DOHH2 (cell line): ENCODE results near the gene DCAF15.
"Not testable (repeated sequence)": the region's sequence is repeated elsewhere in the genome, so short reads cannot be mapped to it uniquely, and the experiment has no call there.

ENCODE experiments used
- H3F3A ChIP-seq: fragments of 200-600 bp; sonication (generic), shearing (Covaris generic); 2 replicates; pipeline ENCODE4 v1.6.0; 2016; ENCODE audit warnings: antibody characterized with exemption, mild to moderate bottlenecking; ENCODE audit not compliant: control insufficient read depth, insufficient read depth
- H3K27ac ChIP-seq: fragments of 200-600 bp; sonication (generic); 2 replicates; pipeline ENCODE4 v1.5.1; 2014; ENCODE audit warnings: low read depth, mild to moderate bottlenecking, low read length, moderate library complexity
- H3K27me3 ChIP-seq: fragments of 200-600 bp; sonication (generic); 2 replicates; pipeline ENCODE4 v1.6.1; 2014; ENCODE audit warnings: mild to moderate bottlenecking, low read length, mixed read lengths; ENCODE audit not compliant: control insufficient read depth
- H3K36me3 ChIP-seq: fragments of 200-600 bp; sonication (generic); 2 replicates; pipeline ENCODE4 v1.6.1; 2014; ENCODE audit warnings: mild to moderate bottlenecking, low read length, moderate library complexity, mixed read lengths; ENCODE audit not compliant: control insufficient read depth
- H3K4me1 ChIP-seq: fragments of 200-600 bp; sonication (generic); 2 replicates; pipeline ENCODE4 v1.6.1; 2014; ENCODE audit warnings: mild to moderate bottlenecking, low read length, mixed read lengths; ENCODE audit not compliant: control insufficient read depth
- H3K4me2 ChIP-seq: fragments of 200-600 bp; sonication (generic); 2 replicates; pipeline ENCODE4 v1.6.0; 2014; ENCODE audit warnings: mild to moderate bottlenecking, low read length, moderate library complexity
- H3K4me3 ChIP-seq: fragments of 200-600 bp; sonication (generic); 2 replicates; pipeline ENCODE4 v1.5.1; 2014; ENCODE audit warnings: mild to moderate bottlenecking, low read length, mixed read lengths
- H3K79me2 ChIP-seq: fragments of 200-600 bp; sonication (generic); 2 replicates; pipeline ENCODE4 v1.6.1; 2014; ENCODE audit warnings: mild to moderate bottlenecking, low read length, mixed read lengths; ENCODE audit not compliant: control insufficient read depth
- H3K9me2 ChIP-seq: fragments of 200-600 bp; sonication (generic); replicated peaks from 2 replicates; pipeline ENCODE4 v1.6.1; 2014; ENCODE audit warnings: mild to moderate bottlenecking, low read length, mixed read lengths; ENCODE audit not compliant: control insufficient read depth
- H3K9me3 ChIP-seq: fragments of 200-600 bp; sonication (generic); 2 replicates; pipeline ENCODE4 v1.6.1; 2014; ENCODE audit warnings: antibody characterized with exemption, low read length, mixed read lengths; ENCODE audit not compliant: control insufficient read depth, insufficient read depth
- H4K20me1 ChIP-seq: fragments of 200-600 bp; sonication (generic); 2 replicates; pipeline ENCODE4 v1.6.0; 2014; ENCODE audit warnings: low read depth, mild to moderate bottlenecking, antibody characterized with exemption, low read length, moderate library complexity; ENCODE audit not compliant: control insufficient read depth, insufficient read depth
- CTCF ChIP-seq: fragments of 200-600 bp; sonication (generic); IDR thresholded peaks from one replicate; pipeline ENCODE4 v1.5.1; 2014; ENCODE audit warnings: antibody characterized with exemption, mild to moderate bottlenecking, low read depth, low read length; ENCODE audit not compliant: poor library complexity, severe bottlenecking
- EZH2phosphoT487 ChIP-seq: fragments of 200-600 bp; sonication (generic); IDR thresholded peaks from 2 replicates; pipeline ENCODE4 v1.6.1; 2017; ENCODE audit warnings: borderline replicate concordance, mild to moderate bottlenecking, antibody characterized with exemption, low read length, moderate library complexity, mixed read lengths

The DCAF15 gene

GRCh38 chr19:13965926-13966683 lies 13.8 kb downstream of the DCAF15 start:
- TF ChIP-seq EZH2phosphoT487 (no peak), CTCF (no peak)
- Histone ChIP-seq H4K20me1 (no peaks in the 10 kb centered on the region), H3K4me1 (no peaks in the 10 kb centered on the region)

GRCh38 chr19:13966684-13967128 lies 14.4 kb downstream of the DCAF15 start:
- peaks cover 32% of the 10 kb centered on the region for H3K36me3 ChIP-seq
- H3K9me2 ChIP-seq, result no peaks in the 10 kb centered on the region
- no peaks in the 10 kb centered on the region for H3K9me3 ChIP-seq
- H3K79me2 ChIP-seq, result no peaks in the 10 kb centered on the region
- no peak overlapping the region for H3K27ac ChIP-seq
- no peak for TF ChIP-seq CTCF
- TF ChIP-seq EZH2phosphoT487, result no peak
- H3K4me1 ChIP-seq, result no peaks in the 10 kb centered on the region
- no peaks in the 10 kb centered on the region for H3K27me3 ChIP-seq
- H3K4me2 ChIP-seq, result no peak overlapping the region
- no peak overlapping the region for H3K4me3 ChIP-seq
- H3F3A ChIP-seq, result peaks cover 9% of the 10 kb centered on the region; the same call in 1 of the 2 replicates
- no peaks in the 10 kb centered on the region for H4K20me1 ChIP-seq

More at GRCh38 chr19:13965926-13966683, 13.8 kb downstream of the DCAF15 start:
- Histone ChIP-seq H3K79me2 (no peaks in the 10 kb centered on the region), H3K27ac (no peak overlapping the region), H3K9me3 (no peaks in the 10 kb centered on the region), H3K4me3 (no peak overlapping the region), H3K4me2 (no peak overlapping the region), H3K27me3 (no peaks in the 10 kb centered on the region), H3K36me3 (peaks cover 36% of the 10 kb centered on the region), H3F3A (peaks cover 9% of the 10 kb centered on the region; the same call in 1 of the 2 replicates), H3K9me2 (no peaks in the 10 kb centered on the region)

- H4K20me1 ChIP-seq, H3K9me2 ChIP-seq, H3K27me3 ChIP-seq, H3K4me1 ChIP-seq, H3K27ac ChIP-seq, H3F3A ChIP-seq, H3K79me2 ChIP-seq, H3K4me3 ChIP-seq, H3K4me2 ChIP-seq, H3K9me3 ChIP-seq: not testable (repeated sequence)
- peaks cover 29% of the 10 kb centered on the region; the same call in 1 of the 2 replicates for H3K36me3 ChIP-seq
Measured at GRCh38 chr19:13967206-13967605, 14.9 kb downstream of the DCAF15 start.

GRCh38 chr19:13968383-13968935 lies 16.1 kb downstream of the DCAF15 start:
- H3K36me3 ChIP-seq, result peaks cover 29% of the 10 kb centered on the region; the same call in 1 of the 2 replicates

More at GRCh38 chr19:13968383-13968935, 16.1 kb downstream of the DCAF15 start:
- no peaks in the 10 kb centered on the region for H3K4me1 ChIP-seq
- no peaks in the 10 kb centered on the region for H3K79me2 ChIP-seq
- no peak overlapping the region for H3K27ac ChIP-seq
- no peaks in the 10 kb centered on the region for H4K20me1 ChIP-seq
- no peaks in the 10 kb centered on the region for H3K9me3 ChIP-seq
- H3F3A ChIP-seq, result peaks cover 9% of the 10 kb centered on the region; the same call in 1 of the 2 replicates
- H3K4me2 ChIP-seq, result no peak overlapping the region
- H3K27me3 ChIP-seq, result no peaks in the 10 kb centered on the region
- H3K4me3 ChIP-seq, result no peak overlapping the region
- H3K9me2 ChIP-seq, result no peaks in the 10 kb centered on the region
- no peak for TF ChIP-seq CTCF
- no peak for TF ChIP-seq EZH2phosphoT487
